HG03159 (cell line): Measurements from ENCODE around the gene TIAM1.

Experiments
- ATAC-seq: cut with Tn5 transposase; IDR thresholded peaks from one replicate; pipeline ENCODE4 v1.9.1; 2021; ENCODE audit warnings: mild to moderate bottlenecking, moderate library complexity; ENCODE audit not compliant: unreplicated experiment

Gene TIAM1

GRCh38 chr21:31286621-31287020 lies 57.4 kb downstream of the TIAM1 start:
- ATAC-seq: no peak

DNA sequence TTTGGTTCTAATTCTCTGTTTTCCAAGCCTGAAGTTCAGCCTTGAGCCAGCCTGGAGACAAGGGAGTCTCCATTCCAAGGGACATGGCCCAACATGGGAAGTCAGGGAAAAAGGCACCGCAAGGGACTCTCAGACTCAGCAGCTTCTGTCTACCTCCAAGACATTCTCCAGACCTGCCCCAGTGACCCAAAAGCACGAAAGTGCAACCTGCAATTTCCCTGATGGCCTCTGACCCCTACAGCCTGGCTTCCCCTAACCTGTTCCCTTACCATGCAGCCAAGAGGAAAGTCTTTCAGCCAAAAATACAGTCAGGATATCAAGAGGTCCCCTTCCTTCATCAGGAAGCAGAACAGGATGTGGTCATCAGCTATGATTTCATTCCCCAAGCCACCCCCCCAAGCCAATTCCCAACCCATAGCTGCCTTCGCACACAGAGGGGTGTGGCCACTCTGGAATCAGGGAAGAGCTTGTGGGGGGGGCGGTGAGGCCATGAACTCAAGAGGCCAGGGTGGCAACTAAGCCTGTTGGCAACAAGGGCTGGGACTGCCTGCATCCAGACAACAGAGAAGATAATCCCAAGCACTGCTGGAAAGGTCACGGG lies 59.2 kb downstream of the TIAM1 start:
- ATAC-seq: no peak

DNA sequence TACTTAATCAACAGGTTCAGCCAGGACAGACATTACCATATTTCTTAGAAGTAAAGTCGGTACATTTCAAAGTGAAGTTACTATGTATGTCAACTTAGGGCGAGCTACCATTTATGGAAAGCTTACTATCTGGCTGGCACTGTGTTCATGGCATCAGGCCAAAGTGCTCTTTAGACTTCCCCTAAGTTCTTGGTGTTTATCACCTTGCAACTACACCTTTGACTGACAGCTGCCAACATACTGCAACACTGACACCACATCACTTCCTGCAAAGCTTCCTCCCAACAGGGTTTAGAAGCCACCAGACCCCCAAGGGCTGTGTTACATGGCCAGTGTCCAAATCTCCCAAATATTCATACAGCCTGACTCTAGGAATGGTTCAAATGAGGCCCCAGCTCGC lies 61.0 kb downstream of the TIAM1 start:
- ATAC-seq: no peak

- ATAC-seq: no peak
These were observed 61.9 kb downstream of the TIAM1 start for GRCh38 chr21:31282095-31282709.

- no peak for ATAC-seq
These were observed 62.5 kb downstream of the TIAM1 start for GRCh38 chr21:31281561-31281960.

DNA sequence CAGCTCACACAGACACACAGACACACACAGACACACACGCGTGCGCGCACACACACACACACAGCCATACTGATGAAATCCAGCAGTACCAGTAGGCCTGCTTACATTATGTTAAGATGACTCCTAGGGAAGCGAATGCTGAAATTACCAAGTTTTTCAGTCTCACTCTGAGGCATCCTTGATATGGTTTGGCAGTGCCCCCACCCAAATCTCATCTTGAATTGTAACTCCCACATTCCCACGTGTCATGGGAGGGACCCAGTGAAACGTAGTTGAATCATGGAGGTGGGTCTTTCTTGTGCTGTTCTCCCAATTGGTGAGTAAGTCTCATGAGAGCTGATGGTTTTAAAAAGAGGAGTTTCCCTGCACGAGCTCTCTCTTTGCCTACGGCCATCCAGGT lies 64.1 kb downstream of the TIAM1 start:
- ATAC-seq: no peak

DNA sequence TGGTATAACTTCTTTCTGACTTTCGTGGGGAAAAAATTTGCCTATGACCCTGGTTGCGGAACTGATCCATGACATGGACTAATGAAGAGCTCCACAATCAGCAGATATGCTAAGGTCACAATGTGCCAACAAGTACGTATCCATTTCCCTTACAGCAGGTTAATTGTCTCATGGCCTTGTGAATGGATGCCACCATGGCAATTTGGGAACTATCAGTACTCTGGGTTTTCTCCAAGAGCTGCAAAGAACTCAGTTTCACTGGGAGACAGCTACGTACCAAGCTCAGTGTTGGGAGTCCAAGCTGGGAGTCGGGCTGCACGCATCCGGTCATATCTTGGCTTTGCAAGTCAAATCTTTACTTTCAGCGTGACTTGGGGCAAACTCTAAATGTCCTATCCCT lies 64.8 kb downstream of the TIAM1 start:
- ATAC-seq: no peak

DNA sequence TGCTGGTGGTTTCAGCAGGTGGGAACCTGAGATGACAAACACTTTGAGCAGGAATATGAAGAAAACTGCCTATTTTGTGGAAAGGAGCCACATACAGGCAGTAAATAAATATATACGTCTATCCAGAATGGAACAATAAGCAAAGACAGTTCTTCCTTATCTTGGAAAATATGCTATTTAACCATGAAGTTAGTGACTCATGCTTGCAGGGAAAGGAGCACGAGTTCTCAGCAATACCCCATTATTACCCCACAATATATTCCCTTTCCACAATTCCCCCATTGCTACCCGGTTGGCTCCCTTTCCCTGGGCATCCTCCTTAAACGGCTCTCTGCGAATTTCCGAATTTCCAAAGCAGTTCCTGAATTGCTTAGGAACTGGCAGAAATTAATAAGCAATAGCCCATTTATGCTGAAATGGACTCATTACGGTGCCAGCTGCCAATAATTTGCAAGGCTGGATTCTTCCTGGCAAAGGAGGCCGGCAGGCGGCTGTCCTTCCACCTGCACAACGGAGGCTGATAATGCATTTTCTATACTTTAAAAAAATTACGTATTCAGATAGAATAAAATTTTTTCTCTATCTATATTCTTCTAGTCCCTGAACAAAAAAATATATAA lies 65.4 kb downstream of the TIAM1 start:
- ATAC-seq: no peak

GRCh38 chr21:31276663-31277062 lies 67.4 kb downstream of the TIAM1 start:
- no peak for ATAC-seq

- no peak for ATAC-seq
These were observed 68.2 kb downstream of the TIAM1 start for GRCh38 chr21:31275901-31276300.

GRCh38 chr21:31273278-31273677 lies 70.8 kb downstream of the TIAM1 start:
- ATAC-seq: no peak

GRCh38 chr21:31268090-31268489 lies 76.0 kb downstream of the TIAM1 start:
- ATAC-seq: no peak

- ATAC-seq: no peak
These were observed 76.4 kb downstream of the TIAM1 start for GRCh38 chr21:31267644-31268043.

- no peak for ATAC-seq
These were observed 77.8 kb downstream of the TIAM1 start for GRCh38 chr21:31266241-31266640.

DNA sequence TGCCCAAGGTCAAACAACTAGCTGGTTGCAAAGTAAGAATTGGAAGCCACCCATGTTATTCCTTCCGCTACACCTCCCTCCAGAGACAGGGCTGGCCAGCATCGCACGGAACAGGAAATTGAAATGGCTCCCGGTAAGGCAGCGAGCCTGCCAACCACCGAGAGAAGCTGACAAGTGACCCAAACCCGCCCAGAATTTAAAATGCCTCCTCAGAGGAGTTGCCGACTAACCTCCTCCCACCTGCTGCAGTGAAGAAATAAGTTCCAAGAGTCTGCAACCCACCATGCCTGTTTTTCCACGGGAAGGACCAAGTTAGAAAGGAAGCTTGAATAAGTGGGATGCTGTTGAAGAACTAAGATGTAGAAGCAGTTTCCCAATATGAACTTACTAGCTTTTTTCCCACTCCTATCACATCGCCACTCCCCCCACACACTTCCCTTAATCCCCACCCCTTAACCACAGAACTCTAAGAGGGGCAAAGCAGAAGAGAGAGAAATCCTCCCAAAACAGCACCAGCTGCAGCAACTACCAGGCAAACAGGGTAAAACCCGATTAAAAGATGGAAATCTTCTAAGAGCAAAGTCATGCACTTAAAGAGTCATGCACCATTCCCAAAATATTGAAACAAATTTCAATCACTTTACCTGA lies 78.6 kb downstream of the TIAM1 start:
- no peak for ATAC-seq

GRCh38 chr21:31264574-31264973 lies 79.5 kb downstream of the TIAM1 start:
- no peak for ATAC-seq

DNA sequence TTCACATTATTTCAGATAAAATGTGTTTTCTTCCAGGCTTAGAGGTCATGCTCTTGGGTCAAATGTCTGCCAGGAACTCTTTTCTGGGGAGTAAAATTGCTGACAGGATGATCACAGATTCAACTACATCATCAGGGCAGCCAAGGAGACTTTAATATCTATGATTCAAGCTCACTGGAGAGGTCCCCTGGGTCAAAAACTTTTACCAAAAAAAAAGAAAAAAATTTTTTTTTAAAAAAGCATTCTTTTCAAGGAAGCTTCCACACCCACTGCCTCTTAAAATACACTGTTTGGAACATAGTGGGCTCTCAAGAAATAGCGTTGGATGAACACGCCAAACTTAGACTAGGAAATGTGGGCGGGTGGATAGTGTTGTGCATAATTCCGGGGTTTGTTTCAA lies 81.3 kb downstream of the TIAM1 start:
- ATAC-seq: no peak

GRCh38 chr21:31261759-31262158 lies 82.3 kb downstream of the TIAM1 start:
- no peak for ATAC-seq

DNA sequence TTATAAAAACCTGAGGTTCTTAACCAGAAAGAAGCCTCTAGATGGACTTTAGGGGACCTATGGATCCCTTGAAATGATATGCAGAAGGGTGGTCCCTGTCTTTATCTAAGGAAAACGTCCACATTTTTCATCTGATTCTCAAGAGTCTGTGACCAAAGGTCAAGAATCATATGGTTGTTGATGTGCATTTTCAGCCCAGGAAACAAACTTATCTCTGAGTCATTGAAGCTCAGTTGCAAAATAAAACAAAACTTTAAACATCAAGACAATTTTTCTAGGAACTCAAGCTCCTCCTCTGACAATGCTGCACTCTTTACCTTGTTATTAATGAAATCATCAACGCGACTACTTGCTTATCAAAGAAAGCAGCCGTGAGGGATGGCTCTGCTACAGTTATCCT lies 83.3 kb downstream of the TIAM1 start:
- no peak for ATAC-seq

DNA sequence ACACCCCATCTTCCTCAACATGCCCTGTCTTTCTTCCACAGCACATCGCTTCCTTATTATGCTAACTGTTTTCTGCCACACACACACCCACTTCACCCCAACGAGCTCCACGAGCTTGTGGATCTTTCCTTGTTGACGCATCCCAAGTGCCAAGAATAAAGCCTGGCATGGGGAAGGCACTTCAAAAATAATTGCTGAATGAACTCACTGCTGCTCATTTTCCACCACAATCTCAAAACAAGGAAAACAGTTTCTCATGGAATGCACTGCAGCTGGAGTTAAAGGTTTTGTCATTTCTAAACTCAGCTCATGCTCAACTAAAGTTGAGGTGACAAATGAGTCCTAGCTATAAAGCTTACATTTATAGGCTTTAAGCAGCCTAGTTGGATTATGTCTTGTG lies 86.0 kb downstream of the TIAM1 start:
- ATAC-seq: no peak

DNA sequence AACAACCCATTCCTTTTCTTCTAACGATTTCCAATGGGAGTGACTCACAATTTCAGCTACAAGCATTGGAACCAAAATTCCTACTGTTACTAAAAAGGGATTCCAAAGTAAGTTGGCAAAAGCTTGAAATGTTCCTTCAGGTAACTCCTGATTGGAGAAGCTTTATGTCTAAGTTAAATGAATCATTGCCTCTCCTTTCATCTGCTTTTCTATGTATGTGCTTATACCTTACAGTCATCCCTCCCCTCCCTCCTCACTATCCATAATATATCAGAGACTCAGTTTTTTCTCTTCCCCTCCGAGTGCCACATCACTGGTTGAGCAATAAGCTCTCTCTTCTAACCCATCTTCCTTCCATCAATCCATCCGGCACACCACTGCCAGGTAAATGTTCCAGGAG lies 86.8 kb downstream of the TIAM1 start:
- ATAC-seq: no peak

DNA sequence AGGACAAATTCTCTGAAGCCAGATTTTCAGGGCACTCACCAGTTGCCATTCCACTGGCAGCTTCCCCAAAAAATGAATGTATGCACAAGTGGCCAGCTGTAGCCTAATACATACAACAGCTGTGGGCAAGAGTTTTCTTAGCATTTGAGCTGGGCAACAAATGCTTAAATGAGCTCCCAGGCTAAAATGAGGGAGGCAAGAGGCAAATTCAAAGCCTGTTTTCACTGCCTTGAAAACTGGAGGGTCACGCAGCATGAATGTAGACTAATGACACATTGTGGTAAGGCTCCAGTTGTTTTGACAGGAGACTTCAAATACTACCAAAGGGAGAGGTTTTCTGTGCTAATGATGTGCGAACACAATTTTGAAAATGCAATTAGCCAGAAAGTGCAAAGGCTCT lies 88.2 kb downstream of the TIAM1 start:
- ATAC-seq: no peak
